Muscle of leg (tissue), 11 donors: ENCODE results near the gene CDNF. TPM values are rescaled to one million over a fixed set of nuclear protein-coding genes. Genes with fewer than 3 reads are reported as not detected.

Experiments used
- DNase-seq: peaks from one replicate; pipeline ENCODE4 v3.0.0; 2013
- H3K27ac ChIP-seq: one replicate; pipeline ENCODE4 v1.5.1; 2013; ENCODE audit warnings: mild to moderate bottlenecking, low read length, control low read depth
- H3K27me3 ChIP-seq: one replicate; pipeline ENCODE4 v1.6.1; 2013; ENCODE audit warnings: low read length; ENCODE audit not compliant: control insufficient read depth, insufficient read depth
- H3K36me3 ChIP-seq: one replicate; pipeline ENCODE4 v1.6.1; 2013; ENCODE audit warnings: low read length; ENCODE audit not compliant: control insufficient read depth, insufficient read depth
- H3K4me1 ChIP-seq: one replicate; pipeline ENCODE4 v1.6.1; 2013; ENCODE audit warnings: low read length; ENCODE audit not compliant: control insufficient read depth, insufficient read depth
- H3K4me3 ChIP-seq: one replicate; pipeline ENCODE4 v1.5.1; 2013; ENCODE audit warnings: low read length, control low read depth
- H3K9me3 ChIP-seq: replicated peaks from 2 replicates; pipeline ENCODE4 v1.6.1; 2013; ENCODE audit warnings: low read depth, low read length; ENCODE audit not compliant: control insufficient read depth
- WGBS: methylation state at CpG from one replicate; pipeline ENCODE4 v1.1.5; 2013; ENCODE audit warnings: missing lambda C conversion rate; ENCODE audit not compliant: insufficient coverage; 5-methylcytosine and 5-hydroxymethylcytosine counted together
- polyA plus RNA-seq, 8 donors: library from polyadenylated mRNA; unstranded; fragments of 120-200 nt; gene quantifications; one replicate each; pipeline versions ENCODE4 v1.2.1 to v1.2.3, GENCODE V29; 2013; ENCODE audit warnings: inconsistent platforms in 1 of 8, low replicate concordance in 1 of 8; ENCODE audit not compliant: insufficient read length in 8 of 8, insufficient read depth in 1 of 8
- total RNA-seq: library from RNA; stranded (reverse); fragments of 120-200 nt; gene quantifications from one replicate; pipeline ENCODE4 v1.2.4, GENCODE V29; 2013

CDNF gene
- total and polyA plus RNA-seq, 9 donors = 1.8 to 4.4 (median 2.8) TPM

DNA sequence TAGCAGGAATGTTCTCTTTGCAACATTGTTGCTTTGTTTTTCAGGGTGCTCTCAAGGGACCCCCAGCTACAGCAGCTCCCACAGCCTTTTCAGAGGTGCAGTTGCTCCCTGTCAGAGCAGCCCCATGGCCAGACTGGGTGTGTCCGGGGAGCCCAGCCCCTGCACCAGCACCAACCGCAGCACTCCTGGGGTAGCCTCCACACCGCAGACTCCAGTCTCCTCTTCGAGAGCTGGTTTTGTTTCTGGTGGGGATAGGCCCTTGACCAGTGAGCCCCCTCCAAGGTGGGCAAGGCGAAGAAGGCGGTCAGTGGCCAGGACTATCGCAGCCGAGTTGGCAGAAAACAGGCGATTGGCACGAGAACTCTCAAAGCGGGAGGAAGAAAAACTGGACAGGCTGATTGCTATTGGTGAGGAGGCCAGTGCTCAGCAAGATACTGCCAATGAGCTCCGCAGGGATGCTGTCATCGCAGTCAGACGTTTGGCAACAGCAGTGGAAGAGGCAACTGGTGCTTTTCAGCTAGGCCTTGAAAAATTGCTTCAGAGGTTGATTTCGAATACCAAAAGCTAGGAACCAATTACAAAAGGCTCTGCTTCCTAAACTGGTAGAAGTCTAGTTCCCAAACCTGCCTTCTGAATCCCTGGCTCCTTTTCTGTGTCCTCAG lies 5.6 kb upstream of the CDNF start:
- Histone ChIP-seq H3K4me3 (no peak overlapping the region), H3K27ac (no peak overlapping the region), H3K9me3 (no peaks in the 10 kb centered on the region), H3K36me3 (peaks cover 34% of the 10 kb centered on the region), H3K4me1 (peaks cover 5% of the 10 kb centered on the region), H3K27me3 (no peaks in the 10 kb centered on the region)
- 96% methylated on average over 14 of the region's 15 CpGs for WGBS
- DNase-seq = no peak

GRCh38 chr10:14840178-14840577 lies 2.3 kb upstream of the CDNF start:
- WGBS = no CpG with 5 or more reads among the region's 2 CpGs
- no peak overlapping the region for H3K27ac ChIP-seq
- H3K36me3 ChIP-seq = peaks cover 34% of the 10 kb centered on the region
- H3K4me1 ChIP-seq = peaks cover 15% of the 10 kb centered on the region
- H3K9me3 ChIP-seq = no peaks in the 10 kb centered on the region
- no peak for DNase-seq
- H3K4me3 ChIP-seq = no peak overlapping the region
- H3K27me3 ChIP-seq = no peaks in the 10 kb centered on the region

DNA sequence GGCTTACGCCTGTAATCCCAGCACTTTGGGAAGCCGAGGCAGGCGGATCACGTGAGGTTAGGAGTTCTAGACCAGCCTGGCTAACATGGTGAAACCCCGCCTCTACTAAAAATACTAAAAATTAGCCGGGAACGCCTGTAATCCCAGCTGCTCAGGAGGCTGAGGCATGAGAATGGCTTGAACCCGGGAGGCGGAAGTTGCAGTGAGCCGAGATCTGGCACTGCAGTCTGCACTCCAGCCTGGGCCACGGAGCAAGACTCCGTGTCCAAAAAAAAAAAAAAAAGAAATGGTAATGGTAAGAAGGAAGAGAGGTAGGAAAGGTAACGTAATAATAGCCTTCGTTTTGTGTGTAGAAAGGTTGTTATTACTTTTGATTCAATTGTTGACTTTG lies 1.5 kb upstream of the CDNF start:
- Histone ChIP-seq H3K27me3 (no peaks in the 10 kb centered on the region), H3K4me1 (peaks cover 15% of the 10 kb centered on the region), H3K9me3 (no peaks in the 10 kb centered on the region), H3K4me3 (peak overlapping the region; percentile 98), H3K27ac (peak overlapping the region; percentile 98), H3K36me3 (peaks cover 35% of the 10 kb centered on the region)
- 24% methylated on average over 10 of the region's 14 CpGs for WGBS
- peak; percentile 22 for DNase-seq

GRCh38 chr10:14838582-14839304 lies 906 bp upstream of the CDNF start:
- under 1% methylated on average over 58 of the region's 60 CpGs for WGBS
- Histone ChIP-seq H3K27ac (peak overlapping the region; percentile 98), H3K4me1 (peaks cover 15% of the 10 kb centered on the region), H3K4me3 (peak overlapping the region; percentile 98), H3K9me3 (no peaks in the 10 kb centered on the region), H3K36me3 (peaks cover 30% of the 10 kb centered on the region), H3K27me3 (no peaks in the 10 kb centered on the region)
- DNase-seq = peak; percentile 64

DNA sequence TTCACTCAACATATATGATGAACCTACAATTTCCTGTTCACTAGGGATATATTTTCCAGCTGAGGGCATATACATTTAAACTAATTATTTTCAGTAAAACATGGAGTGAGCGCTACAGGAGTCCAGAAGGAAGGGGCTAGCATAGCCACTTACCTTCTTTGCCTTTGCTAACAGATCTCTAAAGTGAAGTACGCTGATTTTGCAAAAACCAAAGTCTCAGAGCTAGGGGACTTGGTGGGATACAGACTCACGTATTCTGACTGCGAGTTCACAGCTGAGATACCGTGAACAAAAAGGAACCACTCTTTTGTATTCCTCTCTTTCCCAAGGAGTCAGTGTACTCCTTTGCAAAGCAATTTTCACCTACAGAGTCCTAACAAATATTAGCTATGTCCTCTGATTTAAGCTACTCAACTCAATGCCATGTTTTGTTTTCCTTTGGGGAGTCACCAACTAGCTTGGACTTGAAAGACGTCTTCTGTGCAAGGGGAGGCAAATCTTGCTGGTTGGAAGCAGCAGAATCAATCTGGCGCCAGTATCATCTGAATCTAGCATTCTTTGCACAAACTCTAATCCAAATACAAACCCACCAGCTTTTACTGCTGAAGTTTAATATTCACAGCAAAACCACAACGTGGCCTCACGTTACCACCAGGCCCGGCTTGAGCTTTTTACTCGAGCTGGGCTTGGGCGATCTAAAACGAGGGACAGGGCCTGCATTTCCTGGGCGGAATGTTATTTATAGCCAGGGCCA lies 657 bp downstream of the CDNF start:
- Histone ChIP-seq H3K4me3 (peak overlapping the region; percentile 80), H3K27me3 (no peaks in the 10 kb centered on the region), H3K36me3 (peaks cover 14% of the 10 kb centered on the region), H3K27ac (peak overlapping the region; percentile 100), H3K9me3 (no peaks in the 10 kb centered on the region), H3K4me1 (peaks cover 15% of the 10 kb centered on the region)
- 12% methylated on average over 10 of the region's 14 CpGs for WGBS
- DNase-seq = no peak

- no peak overlapping the region for H3K4me3 ChIP-seq
- H3K36me3 ChIP-seq = peaks cover 5% of the 10 kb centered on the region
- no peaks in the 10 kb centered on the region for H3K27me3 ChIP-seq
- peaks cover 15% of the 10 kb centered on the region for H3K4me1 ChIP-seq
- H3K27ac ChIP-seq = peak overlapping the region; percentile 100
- no CpG with 5 or more reads among the region's 2 CpGs for WGBS
- H3K9me3 ChIP-seq = no peaks in the 10 kb centered on the region
- no peak for DNase-seq
Observed at GRCh38 chr10:14836208-14836607, 1.6 kb downstream of the CDNF start.

- no peak for DNase-seq
- peaks cover 10% of the 10 kb centered on the region for H3K4me1 ChIP-seq
- peaks cover 4% of the 10 kb centered on the region for H3K36me3 ChIP-seq
- WGBS = 84% methylated on average over 3 of the region's 3 CpGs
- no peak overlapping the region for H3K27ac ChIP-seq
- no peaks in the 10 kb centered on the region for H3K9me3 ChIP-seq
- H3K27me3 ChIP-seq = no peaks in the 10 kb centered on the region
- no peak overlapping the region for H3K4me3 ChIP-seq
Observed at GRCh38 chr10:14833106-14833505, 4.7 kb downstream of the CDNF start.

DNA sequence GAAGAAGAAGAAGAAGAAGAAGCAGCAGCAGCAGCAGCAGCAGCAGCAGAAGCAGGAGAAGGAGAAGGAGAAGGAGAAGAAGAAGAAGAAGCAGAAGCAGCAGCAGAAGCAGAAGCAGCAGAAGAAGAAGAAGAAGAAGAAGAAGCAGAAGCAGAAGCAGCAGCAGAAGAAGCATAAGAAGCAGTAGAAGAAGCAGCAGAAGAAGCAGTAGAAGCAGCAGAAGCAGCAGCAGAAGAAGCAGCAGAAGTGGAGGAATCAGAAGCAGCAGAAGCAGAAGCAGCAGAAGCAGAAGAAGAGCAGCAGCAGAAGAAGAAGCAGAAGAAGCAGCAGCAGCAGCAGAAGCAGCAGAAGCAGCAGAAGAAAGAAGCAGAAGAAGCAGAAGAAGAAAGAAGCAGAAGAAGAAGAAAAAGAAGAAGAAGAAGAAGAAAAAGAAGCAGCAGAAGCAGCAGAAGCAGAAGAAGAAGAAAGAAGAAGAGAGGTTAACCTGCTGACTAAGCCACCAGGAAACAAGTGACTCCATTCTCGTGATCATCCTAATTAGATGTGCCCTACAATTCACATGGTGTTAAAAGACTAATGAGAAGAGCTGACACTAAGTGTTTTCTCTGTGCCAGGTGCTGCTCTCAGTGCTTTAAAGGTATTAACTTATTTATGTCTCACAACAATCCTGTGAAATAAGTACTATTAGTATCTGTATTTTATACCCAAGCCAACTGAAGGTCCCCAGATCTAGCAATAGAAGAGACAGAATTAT lies 11.6 kb downstream of the CDNF start:
- no peak for DNase-seq
- Histone ChIP-seq H3K36me3 (no peaks in the 10 kb centered on the region), H3K27me3 (no peaks in the 10 kb centered on the region), H3K4me3 (no peak overlapping the region), H3K4me1 (no peaks in the 10 kb centered on the region), H3K27ac (no peak overlapping the region), H3K9me3 (no peaks in the 10 kb centered on the region)
- no CpG with 5 or more reads among the region's 1 CpG for WGBS

GRCh38 chr10:14823966-14824365 lies 13.9 kb downstream of the CDNF start:
- Histone ChIP-seq H3K4me1 (no peaks in the 10 kb centered on the region), H3K4me3 (no peak overlapping the region), H3K27ac (no peak overlapping the region), H3K27me3 (no peaks in the 10 kb centered on the region), H3K36me3 (no peaks in the 10 kb centered on the region), H3K9me3 (no peaks in the 10 kb centered on the region)
- 85% methylated on average over 2 of the region's 3 CpGs for WGBS
- DNase-seq = no peak
